HG03064 (cell line): ENCODE measurements around the gene CARMIL3.
"Not testable (repeated sequence)": the region's sequence is repeated elsewhere in the genome, so short reads cannot be mapped to it uniquely, and the experiment has no call there.

ENCODE experiments used
- ATAC-seq: cut with Tn5 transposase; IDR thresholded peaks from one replicate; pipeline ENCODE4 v1.9.1; 2021; ENCODE audit warnings: low read depth; ENCODE audit not compliant: unreplicated experiment

Gene CARMIL3

DNA sequence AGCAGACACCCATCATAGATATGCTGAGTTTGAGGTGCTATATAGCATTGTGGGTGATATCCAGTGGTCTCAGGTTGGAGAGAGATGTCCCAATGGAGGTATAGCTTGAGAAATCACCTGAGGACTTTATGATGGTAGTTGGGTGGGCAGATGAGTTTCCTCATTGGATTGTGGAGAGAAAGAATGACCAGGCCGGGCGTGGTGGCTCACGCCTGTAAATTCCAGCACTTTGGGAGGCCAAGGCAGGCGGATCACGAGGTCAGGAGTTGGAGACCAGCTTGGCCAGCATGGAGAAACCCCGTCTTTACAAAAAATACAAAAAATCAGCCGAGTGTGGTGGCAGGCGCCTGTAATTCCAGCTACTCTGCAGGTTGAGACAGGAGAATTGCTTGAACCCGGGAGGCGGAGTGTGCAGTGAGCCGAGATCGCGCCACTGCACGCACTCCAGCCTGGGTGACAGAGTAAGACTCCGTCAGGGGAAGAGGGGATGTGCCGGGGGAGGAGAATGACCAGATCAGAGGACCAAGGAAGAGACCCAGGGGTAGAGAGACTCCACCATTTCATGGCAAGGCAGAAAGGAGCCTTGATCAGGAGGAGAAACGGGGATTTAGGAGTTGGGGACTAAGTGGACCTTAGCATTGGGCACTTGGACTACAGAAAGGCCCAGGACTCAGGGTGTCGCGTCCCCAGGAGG lies 41.5 kb downstream of the CARMIL3 start:
- ATAC-seq, result no peak

DNA sequence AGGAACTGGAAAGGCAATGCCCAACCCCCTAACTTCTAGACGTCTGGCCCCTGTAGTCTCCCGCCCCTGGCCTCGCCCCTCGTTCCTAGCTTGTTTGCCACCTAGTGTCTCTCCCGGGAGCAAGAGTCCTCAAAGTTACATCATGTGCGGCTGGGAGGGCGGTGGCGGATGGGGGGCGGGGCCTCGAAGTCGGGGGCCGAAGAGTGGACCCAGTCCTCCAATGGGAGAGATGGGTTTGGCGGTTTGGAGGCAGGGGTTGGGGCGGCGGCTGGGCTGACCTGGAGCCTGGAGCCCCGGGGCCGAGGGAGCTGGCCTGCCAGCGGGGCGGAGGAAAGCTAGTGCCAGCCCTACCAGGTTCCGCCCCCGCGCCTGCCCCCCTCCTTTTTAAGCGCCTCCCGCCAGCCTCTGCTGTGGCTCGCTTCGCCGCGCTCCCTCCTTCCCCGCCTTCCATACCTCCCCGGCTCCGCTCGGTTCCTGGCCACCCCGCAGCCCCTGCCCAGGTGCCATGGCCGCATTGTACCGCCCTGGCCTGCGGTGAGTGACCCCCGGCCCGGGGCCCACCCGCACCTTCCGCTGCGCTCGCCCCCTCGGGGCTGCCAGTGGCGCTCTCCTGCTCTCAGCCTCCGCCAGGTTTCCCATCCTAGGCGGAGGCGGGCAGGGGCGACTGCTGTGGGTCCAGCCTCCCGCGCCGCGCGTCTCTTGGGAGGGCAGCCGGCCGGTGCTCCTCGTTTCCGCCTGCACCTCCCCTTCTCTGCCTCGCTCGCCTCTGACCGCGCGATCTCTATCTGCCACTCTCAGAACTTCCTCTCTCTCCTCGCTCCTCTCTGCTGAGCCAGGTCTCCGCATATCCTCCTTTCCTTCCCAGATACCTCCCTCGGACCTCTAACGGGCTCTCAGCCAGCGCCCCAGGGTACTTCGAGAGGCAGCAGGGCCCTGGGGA lies 42.4 kb downstream of the CARMIL3 start, which contains the start of gene PCK2:
Gene PCK2, plus strand, starts transcription at position 411 of the 940 bp plus-strand sequence. Its CDS starts 95 bp downstream, at position 506.
- peak; percentile 40 for ATAC-seq

DNA sequence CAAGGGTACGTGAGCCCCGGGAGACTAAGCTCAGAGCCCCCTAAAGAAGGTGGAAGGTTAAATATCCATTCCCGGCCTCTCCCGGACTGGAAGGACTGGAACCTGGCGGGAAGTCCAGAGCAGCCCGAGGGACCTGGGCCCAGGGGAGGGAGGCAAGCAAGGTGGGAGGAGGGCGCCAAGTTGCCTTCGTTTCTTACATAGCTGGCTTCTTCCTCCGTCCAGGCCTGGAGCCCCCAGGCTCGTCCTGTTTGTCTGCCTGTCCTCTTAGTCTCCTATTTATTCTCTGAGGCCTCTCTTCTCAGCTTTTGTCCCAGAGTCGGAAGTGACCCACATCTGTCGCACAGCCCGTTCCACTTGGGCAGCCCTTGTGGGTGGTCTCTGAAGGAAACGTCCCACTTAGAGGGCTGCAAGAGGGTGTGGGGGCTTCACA lies 43.0 kb downstream of the CARMIL3 start:
- ATAC-seq, result no peak

DNA sequence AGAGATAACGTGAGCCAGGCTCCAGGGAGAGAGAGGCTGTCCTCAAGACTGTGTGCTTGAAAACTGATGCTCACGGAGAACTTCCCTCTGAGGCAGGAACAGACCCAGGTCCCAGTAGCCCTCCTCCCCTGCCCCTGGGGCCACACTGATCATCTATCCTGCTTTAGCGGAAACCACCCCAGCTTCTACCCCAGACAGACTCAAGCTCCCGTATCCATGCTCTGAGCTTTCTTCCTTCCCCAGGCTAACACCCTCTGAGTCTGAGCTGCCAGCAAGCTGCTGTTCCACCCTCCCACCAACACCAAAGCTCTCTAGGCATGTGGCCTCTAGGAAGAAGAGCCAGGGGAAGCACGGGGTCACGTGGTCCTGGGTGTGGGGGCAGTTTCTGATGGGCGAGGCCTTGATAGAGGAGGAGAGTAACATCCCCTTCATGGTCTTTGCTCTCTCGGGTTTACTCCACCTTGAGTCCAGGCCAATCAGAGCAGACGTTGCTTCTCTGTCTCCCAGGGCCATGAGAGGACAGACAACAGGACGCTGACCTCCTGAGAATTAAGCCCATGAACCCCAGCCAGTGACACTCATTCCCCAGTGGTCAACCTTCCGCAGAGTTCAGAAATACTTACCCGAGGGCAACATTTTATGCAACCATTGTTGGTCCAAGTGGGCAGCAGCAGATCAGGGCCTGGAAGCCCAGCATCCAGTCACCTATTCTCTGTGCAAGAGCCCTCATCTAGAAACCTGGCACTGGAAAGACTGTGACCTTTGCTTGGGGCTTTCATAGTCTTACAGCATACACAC lies 43.7 kb downstream of the CARMIL3 start:
- ATAC-seq, result peak; percentile 66

DNA sequence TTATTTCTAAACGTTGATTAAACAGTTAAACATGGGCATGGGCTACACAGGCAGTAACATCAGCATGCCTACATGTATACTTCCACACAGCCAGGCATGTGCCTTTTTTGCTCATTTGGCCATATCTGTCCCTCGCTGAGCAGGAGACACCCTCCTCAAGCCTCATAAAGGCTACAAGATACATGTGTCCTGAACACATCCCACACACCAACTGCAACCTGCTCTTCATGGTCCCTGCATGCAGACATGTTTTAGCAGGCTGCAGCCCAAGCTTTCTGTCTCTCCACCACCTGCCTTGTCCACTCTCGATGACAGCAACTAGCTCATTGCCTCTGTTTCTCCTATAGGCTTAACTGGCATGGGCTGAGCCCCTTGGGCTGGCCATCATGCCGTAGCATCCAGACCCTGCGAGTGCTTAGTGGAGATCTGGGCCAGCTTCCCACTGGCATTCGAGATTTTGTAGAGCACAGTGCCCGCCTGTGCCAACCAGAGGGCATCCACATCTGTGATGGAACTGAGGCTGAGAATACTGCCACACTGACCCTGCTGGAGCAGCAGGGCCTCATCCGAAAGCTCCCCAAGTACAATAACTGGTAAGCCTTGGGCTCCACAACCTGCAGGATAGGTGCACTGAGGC lies 44.9 kb downstream of the CARMIL3 start:
- ATAC-seq, result no peak

DNA sequence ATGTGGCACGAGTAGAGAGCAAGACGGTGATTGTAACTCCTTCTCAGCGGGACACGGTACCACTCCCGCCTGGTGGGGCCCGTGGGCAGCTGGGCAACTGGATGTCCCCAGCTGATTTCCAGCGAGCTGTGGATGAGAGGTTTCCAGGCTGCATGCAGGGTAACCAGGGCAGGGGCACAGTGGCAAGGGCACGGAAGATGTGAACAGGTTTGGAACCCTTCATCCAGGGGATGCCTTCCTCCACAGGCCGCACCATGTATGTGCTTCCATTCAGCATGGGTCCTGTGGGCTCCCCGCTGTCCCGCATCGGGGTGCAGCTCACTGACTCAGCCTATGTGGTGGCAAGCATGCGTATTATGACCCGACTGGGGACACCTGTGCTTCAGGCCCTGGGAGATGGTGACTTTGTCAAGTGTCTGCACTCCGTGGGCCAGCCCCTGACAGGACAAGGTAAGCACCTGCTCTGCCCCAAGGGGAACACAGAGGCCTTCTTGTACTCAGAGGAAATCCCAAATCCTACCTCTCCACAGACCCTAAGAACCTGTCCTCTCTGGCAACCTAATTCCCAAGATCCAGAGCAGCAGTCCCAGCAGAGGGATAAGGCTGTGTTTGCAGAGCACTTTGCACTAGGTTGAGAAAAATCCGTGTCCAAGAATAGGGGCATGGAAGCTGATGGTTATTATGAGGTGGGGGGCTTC lies 46.6 kb downstream of the CARMIL3 start:
- ATAC-seq, result no peak

DNA sequence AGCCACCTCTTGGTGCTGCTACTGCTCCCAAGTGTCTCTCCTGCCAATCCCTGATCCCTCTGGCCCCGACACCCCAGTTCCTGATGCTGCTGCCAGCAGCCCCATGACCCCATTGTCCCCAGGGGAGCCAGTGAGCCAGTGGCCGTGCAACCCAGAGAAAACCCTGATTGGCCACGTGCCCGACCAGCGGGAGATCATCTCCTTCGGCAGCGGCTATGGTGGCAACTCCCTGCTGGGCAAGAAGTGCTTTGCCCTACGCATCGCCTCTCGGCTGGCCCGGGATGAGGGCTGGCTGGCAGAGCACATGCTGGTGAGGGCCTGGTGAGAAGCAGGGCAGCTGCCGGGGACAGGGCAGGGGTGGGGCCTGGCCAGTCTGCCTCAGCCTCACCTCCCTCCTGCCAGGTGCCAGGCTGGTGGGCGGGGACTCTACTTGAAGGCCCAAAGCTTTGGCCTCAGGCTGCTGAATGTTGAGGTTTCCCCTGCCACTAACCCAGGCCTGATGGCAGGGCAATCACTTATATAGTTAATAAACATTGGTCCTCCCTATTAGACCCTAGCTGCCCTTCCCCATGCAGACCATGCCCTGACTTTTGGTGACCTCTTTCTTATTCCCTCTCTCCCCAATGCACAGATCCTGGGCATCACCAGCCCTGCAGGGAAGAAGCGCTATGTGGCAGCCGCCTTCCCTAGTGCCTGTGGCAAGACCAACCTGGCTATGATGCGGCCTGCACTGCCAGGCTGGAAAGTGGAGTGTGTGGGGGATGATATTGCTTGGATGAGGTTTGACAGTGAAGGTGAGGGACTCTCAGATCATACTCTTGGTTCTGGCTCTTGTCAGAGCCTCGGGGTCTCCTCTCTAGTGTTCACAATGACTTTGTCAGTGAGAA lies 47.4 kb downstream of the CARMIL3 start:
- ATAC-seq, result no peak

DNA sequence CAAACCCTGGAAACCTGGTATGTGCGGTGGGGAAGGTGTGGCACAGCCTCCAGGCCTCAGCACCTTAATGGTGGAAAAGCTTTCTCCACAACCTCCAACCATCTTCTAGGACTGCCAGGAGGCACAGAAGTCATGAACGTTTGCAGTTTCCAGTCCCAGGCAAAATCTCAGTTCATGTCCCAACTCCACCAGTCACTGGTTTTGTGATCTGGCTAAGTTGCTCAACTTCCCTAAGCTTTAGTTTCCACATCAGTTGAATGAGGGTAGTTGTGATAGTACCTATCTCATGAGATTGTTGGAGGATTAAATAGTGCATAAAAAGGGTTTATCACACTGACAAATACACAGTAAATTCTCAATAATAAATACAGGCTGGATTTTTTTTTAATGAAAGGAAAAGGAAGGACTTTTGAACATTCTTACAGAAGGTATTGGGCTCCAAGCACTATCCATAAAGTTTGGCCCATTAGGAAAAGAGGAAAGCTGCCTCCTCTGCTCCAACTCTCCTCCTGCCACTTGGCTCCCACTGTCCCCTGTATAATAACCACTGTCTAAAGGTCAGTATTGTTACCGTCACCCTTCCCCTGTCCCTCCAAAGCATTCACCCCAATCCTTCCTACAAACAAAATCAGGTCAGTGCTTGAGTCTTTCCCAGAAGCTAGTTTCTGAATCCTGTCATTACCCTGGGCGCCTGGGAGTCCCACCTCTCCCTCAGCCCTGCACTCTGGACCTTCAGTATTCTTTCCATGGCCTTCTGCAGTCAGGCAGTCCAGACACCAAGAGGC lies 48.6 kb downstream of the CARMIL3 start:
- no peak for ATAC-seq

DNA sequence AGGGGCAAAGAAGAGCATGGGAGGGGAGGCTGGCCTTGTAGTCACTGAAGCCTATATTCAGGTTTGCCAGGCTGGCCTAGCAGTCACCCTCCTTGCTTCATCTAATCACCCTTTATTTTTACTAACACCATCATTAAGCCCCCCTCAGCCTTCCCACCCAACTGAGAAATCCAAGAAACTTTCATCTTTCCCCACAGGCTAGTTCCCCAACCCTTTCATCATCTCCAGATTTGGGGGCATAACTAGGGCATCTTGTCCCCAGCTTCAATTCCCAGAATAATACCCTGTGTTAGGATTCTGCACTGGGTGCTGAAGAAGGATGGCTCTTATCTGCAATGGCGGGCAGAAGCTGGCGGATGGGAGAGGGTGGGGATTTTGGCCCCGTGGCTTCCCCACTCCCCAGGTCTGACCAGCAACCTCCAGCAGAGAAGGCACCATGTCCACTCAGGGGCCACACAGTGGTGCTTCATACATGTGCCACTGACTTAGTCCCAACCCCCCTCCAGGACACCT lies 49.2 kb downstream of the CARMIL3 start:
- no peak for ATAC-seq

DNA sequence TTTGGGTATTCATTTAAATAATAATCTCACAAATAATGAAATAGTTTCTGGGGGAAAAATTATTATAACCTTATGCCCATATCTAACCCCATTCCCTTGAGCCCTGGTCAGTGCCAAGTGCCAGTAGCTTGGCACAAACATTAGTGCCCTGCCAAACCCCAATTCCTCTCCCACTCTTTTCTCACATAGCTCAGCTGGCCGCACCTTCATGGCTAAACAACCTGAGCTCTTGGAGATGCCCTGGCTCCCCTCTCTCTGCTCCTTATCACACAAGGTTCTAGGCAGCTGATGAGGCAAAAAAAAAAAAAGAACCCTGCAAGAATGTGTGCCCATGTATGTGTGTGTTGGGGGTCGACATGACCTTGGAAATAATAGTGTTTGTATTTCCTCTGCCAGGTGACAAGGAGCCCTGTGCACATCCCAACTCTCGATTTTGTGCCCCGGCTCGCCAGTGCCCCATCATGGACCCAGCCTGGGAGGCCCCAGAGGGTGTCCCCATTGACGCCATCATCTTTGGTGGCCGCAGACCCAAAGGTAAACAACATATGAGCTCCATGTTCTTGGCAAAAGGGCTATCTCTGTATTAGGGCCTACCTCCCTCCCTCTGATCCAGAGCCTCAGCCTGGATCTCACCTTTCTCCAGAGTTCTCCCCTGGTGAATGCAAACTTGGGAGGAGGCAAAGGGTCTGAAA lies 50.7 kb downstream of the CARMIL3 start:
- no peak for ATAC-seq

DNA sequence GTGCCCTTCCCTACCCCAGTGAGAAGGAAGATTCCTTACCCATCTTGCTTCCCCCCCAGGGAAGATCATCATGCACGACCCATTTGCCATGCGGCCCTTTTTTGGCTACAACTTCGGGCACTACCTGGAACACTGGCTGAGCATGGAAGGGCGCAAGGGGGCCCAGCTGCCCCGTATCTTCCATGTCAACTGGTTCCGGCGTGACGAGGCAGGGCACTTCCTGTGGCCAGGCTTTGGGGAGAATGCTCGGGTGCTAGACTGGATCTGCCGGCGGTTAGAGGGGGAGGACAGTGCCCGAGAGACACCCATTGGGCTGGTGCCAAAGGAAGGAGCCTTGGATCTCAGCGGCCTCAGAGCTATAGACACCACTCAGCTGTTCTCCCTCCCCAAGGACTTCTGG lies 51.6 kb downstream of the CARMIL3 start:
- no peak for ATAC-seq

DNA sequence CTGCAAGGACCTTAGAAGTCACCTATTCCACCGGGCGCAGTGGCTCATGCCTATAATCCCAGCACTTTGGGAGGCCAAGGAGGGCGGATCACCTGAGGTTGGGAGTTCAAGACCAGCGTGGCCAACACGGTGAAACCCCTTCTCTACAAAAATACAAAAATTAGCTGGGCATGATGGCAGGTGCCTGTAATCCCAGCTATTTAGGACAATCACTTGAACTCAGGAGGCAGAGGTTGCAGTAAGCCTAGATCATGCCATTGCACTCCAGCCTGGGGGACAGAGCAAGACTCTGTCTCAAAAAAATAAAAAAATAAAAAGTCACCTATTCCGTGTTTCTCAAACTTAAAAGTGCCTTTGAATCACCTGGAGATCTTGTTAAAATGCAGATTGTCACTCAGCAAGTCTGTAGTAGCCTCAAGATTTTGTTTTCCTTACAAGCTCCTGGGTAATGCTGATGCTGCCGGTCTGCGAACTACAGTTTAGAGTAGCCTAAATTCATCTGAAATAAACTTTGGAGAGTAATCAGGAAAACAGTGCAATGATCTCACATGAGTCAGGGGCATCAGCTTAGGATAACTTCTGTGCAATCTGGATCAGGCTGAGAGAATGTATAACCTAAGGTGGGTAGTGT lies 53.9 kb downstream of the CARMIL3 start:
- ATAC-seq, result not testable (repeated sequence)

DNA sequence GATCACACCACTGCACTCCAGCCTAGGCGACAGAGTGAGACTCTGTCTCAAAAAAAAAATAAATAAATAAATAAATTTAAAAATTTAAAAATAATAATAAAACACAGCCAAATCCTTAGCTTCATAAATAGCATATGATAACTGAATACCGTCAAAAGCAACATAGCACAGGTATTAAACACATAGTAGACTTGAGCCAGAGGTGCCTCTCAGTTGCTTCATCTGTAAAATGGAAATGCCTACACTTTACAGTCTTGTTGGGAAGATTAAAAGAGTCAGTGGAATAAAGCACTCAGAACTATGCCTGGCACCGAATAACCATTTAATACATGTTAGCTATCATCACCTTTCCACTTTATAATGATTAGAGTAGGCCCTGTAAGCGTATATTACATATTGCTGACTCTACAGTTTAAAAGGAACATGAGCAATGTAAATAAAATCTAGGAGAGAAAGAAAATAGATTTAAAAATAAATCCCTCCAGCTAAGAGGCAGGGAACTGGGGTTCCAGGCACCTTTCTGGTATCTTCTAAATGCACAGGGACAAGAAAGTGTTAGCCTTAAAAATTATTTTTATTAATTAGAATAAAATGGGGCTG lies 55.0 kb downstream of the CARMIL3 start:
- ATAC-seq, result no peak

DNA sequence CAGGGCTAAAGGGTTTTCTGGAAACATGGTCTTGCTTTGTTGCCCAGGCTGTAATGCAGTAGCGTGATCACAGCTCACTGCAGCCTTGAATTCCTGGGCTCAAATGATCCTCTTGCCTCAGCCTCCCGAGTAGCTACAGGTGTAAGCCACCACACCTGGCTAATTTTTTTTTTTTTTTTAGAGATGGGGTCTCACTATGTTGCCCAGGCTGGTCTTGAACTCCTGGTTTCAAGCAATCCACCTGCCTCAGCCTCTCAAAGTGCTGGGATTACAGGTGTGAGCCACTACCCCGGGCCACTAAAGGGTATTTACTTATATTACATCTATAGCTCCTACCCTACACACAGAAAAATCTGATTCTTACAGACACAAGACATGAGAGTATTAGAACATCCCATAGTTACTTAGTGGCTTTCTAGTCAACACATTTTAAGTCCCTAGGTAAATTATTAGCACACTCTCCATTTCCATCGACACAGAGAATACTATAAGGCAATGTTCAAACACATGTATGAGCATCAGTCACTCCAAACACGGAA lies 56.6 kb downstream of the CARMIL3 start:
- peak; percentile 34 for ATAC-seq

DNA sequence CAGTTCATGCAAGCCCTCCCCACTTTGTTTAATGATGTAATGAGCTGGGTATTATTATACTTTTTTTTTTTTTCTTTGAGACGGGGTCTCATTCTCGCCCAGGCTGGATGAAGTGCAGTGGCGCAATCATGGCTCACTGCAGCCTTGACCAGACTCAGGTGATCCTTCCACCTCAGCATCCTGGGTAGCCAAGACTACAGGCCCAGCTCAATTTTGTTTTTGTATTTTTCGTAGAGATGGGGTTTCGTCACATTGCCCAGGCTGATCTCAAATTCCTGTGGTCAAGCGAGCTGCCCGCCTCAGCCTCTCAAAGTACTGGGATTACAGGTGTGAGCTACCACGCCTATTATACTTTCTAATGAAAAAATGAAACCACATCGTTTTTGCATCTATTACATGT lies 58.3 kb downstream of the CARMIL3 start:
- no peak for ATAC-seq

DNA sequence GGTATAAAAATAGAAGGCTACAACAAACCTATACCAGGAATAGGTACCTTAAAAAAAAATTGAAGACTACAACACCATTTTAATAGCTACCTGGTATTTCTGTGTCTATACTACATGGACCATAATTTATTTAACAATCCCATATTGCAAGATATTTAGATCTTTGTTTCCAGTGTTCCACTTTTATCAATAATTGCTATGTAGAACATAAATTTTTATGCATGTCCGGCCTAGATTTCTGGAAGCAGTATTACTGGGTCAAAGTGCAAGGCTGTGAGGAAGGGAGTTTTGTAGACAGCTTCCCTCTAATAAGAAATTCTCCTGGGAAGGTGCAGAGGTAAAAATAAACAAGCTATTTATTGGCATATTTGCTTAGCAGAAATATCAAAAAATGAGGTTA lies 58.7 kb downstream of the CARMIL3 start:
- no peak for ATAC-seq
